Activated CD8-positive, alpha-beta memory T cell treated with anti-CD3 and anti-CD28 coated beads, Interleukin-2, amount 10 ng/mL, durations not matched to agents 7 days and 5 days (primary cell): ENCODE data around the gene PRKCSH. TPM values are rescaled to one million over a fixed set of nuclear protein-coding genes. Genes with fewer than 3 reads are reported as not detected.
A peak's percentile ranks its signal among the peaks of the same experiment; 100 is the strongest.
"Not testable (repeated sequence)": the region's sequence is repeated elsewhere in the genome, so short reads cannot be mapped to it uniquely, and the experiment has no call there.

Experiments
- ATAC-seq: fragments of 150-1000 bp; cut with Tn5 transposase; one replicate; pipeline ENCODE4 v1.10.0; 2021; ENCODE audit warnings: moderate library complexity
- CTCF ChIA-PET: fragments of 350-600 bp; sonication (Branson Sonifier 250); formaldehyde crosslinking; loops from one replicate; lab custom pipeline; 2021; ENCODE audit warnings: antibody characterized with exemption; lab: Charles Lee
- DNase-seq: peaks from one replicate; pipeline ENCODE4 v3.0.0-alpha.2; 2020
- H3K27ac Mint-ChIP-seq: one replicate; pipeline ENCODE4 v1.8.0; 2021; ENCODE audit warnings: mild to moderate bottlenecking, mixed read lengths
- H3K27me3 Mint-ChIP-seq: one replicate; pipeline ENCODE4 v1.8.0; 2021; ENCODE audit warnings: mixed read lengths
- H3K36me3 Mint-ChIP-seq: one replicate; pipeline ENCODE4 v1.8.0; 2021; ENCODE audit warnings: mild to moderate bottlenecking, mixed read lengths
- H3K4me1 Mint-ChIP-seq: one replicate; pipeline ENCODE4 v1.8.0; 2021; ENCODE audit warnings: mixed read lengths
- H3K4me3 Mint-ChIP-seq: one replicate; pipeline ENCODE4 v1.8.0; 2021; ENCODE audit warnings: mild to moderate bottlenecking, moderate library complexity, mixed read lengths
- H3K9me3 Mint-ChIP-seq: one replicate; pipeline ENCODE4 v1.8.0; 2022; ENCODE audit warnings: low read depth, mixed read lengths
- total RNA-seq, 2 experiments: library from RNA; stranded (reverse); gene quantifications; one replicate each; pipeline ENCODE4 v1.2.3, GENCODE V29; 2021

PRKCSH gene
- total RNA-seq, 2 experiments from 2014 or later: 278 to 306 TPM

- H3K9me3 Mint-ChIP-seq, H3K27ac Mint-ChIP-seq, ATAC-seq, DNase-seq, H3K4me3 Mint-ChIP-seq, H3K4me1 Mint-ChIP-seq, H3K36me3 Mint-ChIP-seq: not testable (repeated sequence)
- H3K27me3 Mint-ChIP-seq: peaks cover 29% of the 10 kb centered on the region
- CTCF ChIA-PET: interaction anchor here (0.9 kb wide), 1 partner anchor 14 kb away, joined by 3 read pairs; no protein-coding TSS in a partner anchor
Observed at GRCh38 chr19:11406703-11407236, 28.7 kb upstream of the PRKCSH start.

DNA sequence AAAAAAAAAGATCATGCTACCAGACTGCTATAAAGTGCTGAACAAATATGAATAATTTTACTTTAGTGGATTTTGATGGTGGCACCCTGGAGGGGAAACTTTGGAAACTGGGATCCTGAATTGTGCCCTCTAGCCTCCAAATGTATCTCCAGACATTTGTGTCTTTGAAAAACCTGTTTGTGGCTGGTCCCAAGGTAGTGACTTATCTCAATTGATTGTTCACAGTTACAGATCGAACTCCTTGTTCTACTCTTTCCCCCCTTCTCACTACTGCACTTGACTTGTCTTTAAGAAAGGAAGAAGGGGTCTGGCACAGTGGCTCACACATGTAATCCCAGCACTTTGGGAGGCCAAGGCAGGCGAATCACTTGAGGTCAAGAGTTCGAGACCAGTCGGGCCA is 26.8 kb upstream of the PRKCSH start:
- no peaks in the 10 kb centered on the region for H3K4me1 Mint-ChIP-seq
- H3K36me3 Mint-ChIP-seq: no peaks in the 10 kb centered on the region
- CTCF ChIA-PET: no interaction called here
- ATAC-seq (no peak), DNase-seq (no peak)
- H3K9me3 Mint-ChIP-seq: no peaks in the 10 kb centered on the region
- H3K4me3 Mint-ChIP-seq: no peak overlapping the region
- no peak overlapping the region for H3K27ac Mint-ChIP-seq
- peaks cover 29% of the 10 kb centered on the region for H3K27me3 Mint-ChIP-seq

DNA sequence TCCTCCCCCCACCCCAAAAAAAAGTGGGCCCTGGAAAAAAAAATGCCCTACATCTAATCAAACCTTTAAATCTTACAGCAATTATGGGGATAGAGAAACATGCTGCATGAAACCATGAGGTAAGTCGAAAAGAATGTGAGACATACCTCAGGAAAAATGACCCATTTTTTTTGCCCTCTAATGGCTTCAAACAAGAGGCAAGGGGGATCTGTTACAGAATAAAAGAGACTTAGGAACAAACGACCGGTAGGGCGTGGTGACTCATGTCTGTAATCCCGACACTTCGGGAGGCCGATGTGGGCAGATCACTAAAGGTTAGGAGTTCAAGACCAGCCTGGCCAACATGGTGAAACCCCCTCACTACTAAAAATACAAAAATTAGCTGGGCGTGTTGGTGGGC is 24.8 kb upstream of the PRKCSH start:
- ATAC-seq: no peak
- H3K4me3 Mint-ChIP-seq: no peak overlapping the region
- H3K27ac Mint-ChIP-seq: no peak overlapping the region
- no peak for DNase-seq
- peaks cover 30% of the 10 kb centered on the region for H3K27me3 Mint-ChIP-seq
- CTCF ChIA-PET: no interaction called here
- no peaks in the 10 kb centered on the region for H3K4me1 Mint-ChIP-seq
- H3K36me3 Mint-ChIP-seq: no peaks in the 10 kb centered on the region
- H3K9me3 Mint-ChIP-seq: no peaks in the 10 kb centered on the region

DNA sequence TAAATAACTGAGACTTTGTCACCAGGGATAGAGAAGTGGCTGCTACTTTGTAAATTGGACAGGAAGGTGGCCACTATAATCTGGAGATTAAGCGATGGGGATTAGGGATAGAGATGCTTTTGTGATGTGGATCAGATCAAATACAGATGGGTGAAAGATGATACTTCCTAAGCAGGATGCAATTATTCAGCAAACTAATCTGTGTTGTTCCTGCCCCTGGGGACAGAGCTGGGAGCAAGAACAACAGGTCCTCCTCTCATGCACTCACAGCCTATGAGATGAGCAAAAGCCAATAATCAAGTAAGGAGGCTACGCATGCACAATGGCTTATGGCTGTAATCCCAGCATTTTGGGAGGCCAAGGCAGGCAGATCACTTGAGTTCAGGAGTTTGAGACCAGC is 20.9 kb upstream of the PRKCSH start:
- H3K27ac Mint-ChIP-seq: no peak overlapping the region
- H3K4me3 Mint-ChIP-seq: no peak overlapping the region
- H3K4me1 Mint-ChIP-seq: no peaks in the 10 kb centered on the region
- H3K9me3 Mint-ChIP-seq: no peaks in the 10 kb centered on the region
- no peak for DNase-seq
- peaks cover 47% of the 10 kb centered on the region for H3K27me3 Mint-ChIP-seq
- CTCF ChIA-PET: no interaction called here
- no peaks in the 10 kb centered on the region for H3K36me3 Mint-ChIP-seq
- no peak for ATAC-seq

GRCh38 chr19:11416346-11417052 is 18.9 kb upstream of the PRKCSH start:
- H3K4me3 Mint-ChIP-seq: no peak overlapping the region
- no peak for DNase-seq
- no peaks in the 10 kb centered on the region for H3K9me3 Mint-ChIP-seq
- ATAC-seq: no peak
- no peaks in the 10 kb centered on the region for H3K36me3 Mint-ChIP-seq
- peaks cover 9% of the 10 kb centered on the region for H3K4me1 Mint-ChIP-seq
- peaks cover 57% of the 10 kb centered on the region for H3K27me3 Mint-ChIP-seq
- no peak overlapping the region for H3K27ac Mint-ChIP-seq
- CTCF ChIA-PET: interaction anchor here (1.0 kb wide), 1 partner anchor 66 kb away, joined by 5 read pairs; no protein-coding TSS in a partner anchor

GRCh38 chr19:11418094-11418548 is 17.3 kb upstream of the PRKCSH start:
- CTCF ChIA-PET: interaction anchor here (1.0 kb wide), 1 partner anchor 35 kb away, joined by 6 read pairs; no protein-coding TSS in a partner anchor
- DNase-seq (no peak), ATAC-seq (no peak)
- H3K36me3 Mint-ChIP-seq: no peaks in the 10 kb centered on the region
- H3K4me3 Mint-ChIP-seq: no peak overlapping the region
- peaks cover 23% of the 10 kb centered on the region for H3K4me1 Mint-ChIP-seq
- H3K9me3 Mint-ChIP-seq: no peaks in the 10 kb centered on the region
- no peak overlapping the region for H3K27ac Mint-ChIP-seq
- H3K27me3 Mint-ChIP-seq: peaks cover 71% of the 10 kb centered on the region

- H3K9me3 Mint-ChIP-seq: no peaks in the 10 kb centered on the region
- peaks cover 28% of the 10 kb centered on the region for H3K4me1 Mint-ChIP-seq
- no peak within 1 kb of the TSS for H3K4me3 Mint-ChIP-seq
- peaks cover 78% of the 10 kb centered on the region for H3K27me3 Mint-ChIP-seq
- H3K27ac Mint-ChIP-seq: no peak within 1 kb of the TSS
- H3K36me3 Mint-ChIP-seq: no peaks in the 10 kb centered on the region
- ATAC-seq: no peak
- CTCF ChIA-PET: interaction anchor here (1.4 to 5.4 kb wide), 2 partner anchors 37 to 42 kb away, joined by 3 to 61 read pairs; partner anchors contain the start of gene EPOR
- no peak for DNase-seq
Observed at GRCh38 chr19:11418549-11419506, 16.6 kb upstream of the PRKCSH start, which contains the start of gene RGL3. RGL3 (minus strand) TSS chr19:11419314; CDS start chr19:11419278, 36 bp downstream.

GRCh38 chr19:11420429-11421370 is 14.7 kb upstream of the PRKCSH start:
- no peak overlapping the region for H3K27ac Mint-ChIP-seq
- H3K9me3 Mint-ChIP-seq: no peaks in the 10 kb centered on the region
- peaks cover 76% of the 10 kb centered on the region for H3K27me3 Mint-ChIP-seq
- no peak overlapping the region for H3K4me3 Mint-ChIP-seq
- no peak for ATAC-seq
- no peak for DNase-seq
- CTCF ChIA-PET: interaction anchor here (1.2 to 5.4 kb wide), 7 partner anchors 13 to 74 kb away, joined by 3 to 61 read pairs (median 4); partner anchors contain the start of genes CCDC159, EPOR, ODAD3 and PRKCSH
- H3K36me3 Mint-ChIP-seq: no peaks in the 10 kb centered on the region
- peaks cover 28% of the 10 kb centered on the region for H3K4me1 Mint-ChIP-seq

DNA sequence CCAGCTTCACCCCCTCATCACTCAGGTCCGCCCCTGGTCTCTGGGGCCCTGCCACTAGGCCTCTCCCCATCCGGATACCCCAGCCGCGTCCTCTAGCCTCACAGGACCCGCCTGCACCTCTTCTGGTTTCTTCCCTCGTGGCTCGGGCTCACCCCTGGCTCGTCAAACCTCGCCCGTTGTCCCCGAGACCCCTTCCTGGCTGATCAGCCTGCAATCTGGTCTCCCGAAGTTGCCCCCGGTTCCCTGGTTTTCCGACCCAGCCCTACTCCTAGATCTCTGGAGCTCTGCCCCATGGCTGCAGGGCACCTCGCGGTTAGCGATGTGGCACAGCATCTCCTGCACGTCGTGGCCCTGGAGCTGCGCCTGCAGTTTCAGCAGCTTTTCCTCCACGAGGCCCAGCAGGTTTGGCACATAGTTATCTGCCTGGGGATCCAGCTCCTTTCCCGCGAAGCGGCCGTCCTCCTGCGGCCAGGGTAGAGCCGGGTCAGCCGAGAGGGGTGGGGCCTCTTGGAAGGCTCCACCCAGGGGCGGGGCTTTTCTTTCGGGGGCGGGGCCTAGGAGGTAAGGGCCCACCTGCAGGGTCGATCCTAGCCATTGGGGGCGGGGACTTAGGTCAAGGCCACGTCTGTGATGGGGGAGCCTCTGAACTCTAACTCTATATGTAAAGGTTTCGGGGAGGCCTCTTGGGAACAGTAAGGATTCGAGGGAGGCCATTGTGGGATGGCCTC is 13.9 kb upstream of the PRKCSH start:
- Mint-ChIP-seq H3K4me1 (peaks cover 28% of the 10 kb centered on the region), H3K9me3 (no peaks in the 10 kb centered on the region), H3K4me3 (peak overlapping the region; percentile 59), H3K27me3 (peaks cover 69% of the 10 kb centered on the region), H3K36me3 (no peaks in the 10 kb centered on the region), H3K27ac (no peak overlapping the region)
- peak; percentile 72 for DNase-seq
- peak; percentile 66 for ATAC-seq
- CTCF ChIA-PET: interaction anchor here (1.3 to 5.4 kb wide), 6 partner anchors 13 to 61 kb away, joined by 3 to 61 read pairs (median 9); partner anchors contain the start of genes ELAVL3, EPOR, ODAD3 and PRKCSH

GRCh38 chr19:11422163-11423065 is 13.0 kb upstream of the PRKCSH start:
- ATAC-seq (peak; percentile 73), DNase-seq (peak; percentile 92)
- peaks cover 28% of the 10 kb centered on the region for H3K4me1 Mint-ChIP-seq
- H3K27ac Mint-ChIP-seq: no peak overlapping the region
- H3K27me3 Mint-ChIP-seq: peaks cover 60% of the 10 kb centered on the region
- H3K9me3 Mint-ChIP-seq: no peaks in the 10 kb centered on the region
- peak overlapping the region; percentile 59 for H3K4me3 Mint-ChIP-seq
- no peaks in the 10 kb centered on the region for H3K36me3 Mint-ChIP-seq
- CTCF ChIA-PET: interaction anchor here (1.3 to 5.4 kb wide), 6 partner anchors 13 to 60 kb away, joined by 3 to 61 read pairs (median 9); partner anchors contain the start of genes ELAVL3, EPOR, ODAD3 and PRKCSH
